Upper lobe of left lung (tissue), 4 donors: Measurements from ENCODE around the gene NUP160.
"Not testable (repeated sequence)": the region's sequence is repeated elsewhere in the genome, so short reads cannot be mapped to it uniquely, and the experiment has no call there.

Source experiments
- POLR2A ChIP-seq, 4 donors: fragments of 450-650 bp; IDR thresholded peaks; one replicate each; pipeline ENCODE4 v1.5.1; 2016 to 2017; ENCODE audit warnings: antibody characterized with exemption in 4 of 4, mild to moderate bottlenecking in 2 of 4
- POLR2AphosphoS5 ChIP-seq, 2 donors: sonication (generic); formaldehyde crosslinking; IDR thresholded peaks; one replicate each; pipeline ENCODE4 v1.5.1; 2017; ENCODE audit warnings: antibody characterized with exemption in 2 of 2
- TF ChIP-seq, protein P1 (sequence below), 6 experiments: fragments of 450-650 bp in 4 of 6; fragments of 200-600 bp in 2 of 6; sonication (generic) in 2 of 6; IDR thresholded peaks; one replicate each; pipeline ENCODE4 v1.5.1; 2016 to 2019; ENCODE audit warnings: antibody characterized with exemption in 6 of 6

DNA sequence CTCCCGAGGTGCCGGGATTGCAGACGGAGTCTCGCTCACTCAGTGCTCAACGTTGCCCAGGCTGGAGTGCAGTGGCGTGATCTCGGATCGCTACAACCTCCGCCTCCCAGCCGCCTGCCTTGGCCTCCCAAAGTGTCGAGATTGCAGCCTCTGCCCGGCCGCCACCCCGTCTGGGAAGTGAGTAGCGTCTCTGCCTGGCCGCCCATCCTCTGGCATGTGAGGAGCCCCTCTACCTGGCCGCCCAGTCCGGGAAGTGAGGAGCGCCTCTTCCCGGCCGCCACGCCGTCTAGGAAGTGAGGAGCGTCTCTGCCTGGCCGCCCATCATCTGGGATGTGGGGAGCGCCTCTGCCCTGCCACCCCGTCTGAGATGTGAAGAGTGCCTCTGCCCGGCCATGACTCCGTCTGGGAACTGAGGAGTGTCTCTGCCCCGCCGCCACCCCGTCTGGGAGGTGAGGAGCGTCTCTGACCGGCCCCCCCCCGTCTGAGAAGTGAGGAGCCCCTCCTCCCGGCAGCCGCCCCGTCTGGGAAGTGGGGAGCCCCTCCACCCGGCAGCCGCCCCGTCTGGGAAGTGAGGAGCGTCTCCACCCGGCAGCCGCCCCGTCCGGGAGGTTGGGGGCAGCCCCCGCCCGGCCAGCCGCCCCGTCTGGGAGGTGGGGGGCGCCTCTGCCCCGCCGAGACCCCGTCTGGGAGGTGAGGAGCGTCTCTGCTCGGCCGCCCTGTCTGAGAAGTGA, 44.6 kb upstream of the NUP160 start:
- TF ChIP-seq POLR2A, POLR2AphosphoS5 (IDR thresholded peaks at IDR 0.05): not testable (repeated sequence)
- TF ChIP-seq, protein P1, sequence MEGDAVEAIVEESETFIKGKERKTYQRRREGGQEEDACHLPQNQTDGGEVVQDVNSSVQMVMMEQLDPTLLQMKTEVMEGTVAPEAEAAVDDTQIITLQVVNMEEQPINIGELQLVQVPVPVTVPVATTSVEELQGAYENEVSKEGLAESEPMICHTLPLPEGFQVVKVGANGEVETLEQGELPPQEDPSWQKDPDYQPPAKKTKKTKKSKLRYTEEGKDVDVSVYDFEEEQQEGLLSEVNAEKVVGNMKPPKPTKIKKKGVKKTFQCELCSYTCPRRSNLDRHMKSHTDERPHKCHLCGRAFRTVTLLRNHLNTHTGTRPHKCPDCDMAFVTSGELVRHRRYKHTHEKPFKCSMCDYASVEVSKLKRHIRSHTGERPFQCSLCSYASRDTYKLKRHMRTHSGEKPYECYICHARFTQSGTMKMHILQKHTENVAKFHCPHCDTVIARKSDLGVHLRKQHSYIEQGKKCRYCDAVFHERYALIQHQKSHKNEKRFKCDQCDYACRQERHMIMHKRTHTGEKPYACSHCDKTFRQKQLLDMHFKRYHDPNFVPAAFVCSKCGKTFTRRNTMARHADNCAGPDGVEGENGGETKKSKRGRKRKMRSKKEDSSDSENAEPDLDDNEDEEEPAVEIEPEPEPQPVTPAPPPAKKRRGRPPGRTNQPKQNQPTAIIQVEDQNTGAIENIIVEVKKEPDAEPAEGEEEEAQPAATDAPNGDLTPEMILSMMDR (IDR thresholded peaks at IDR 0.05), result not testable (repeated sequence)
